ENCODE measurements around the gene MYOCOS.

- TF ChIP-seq CTBP1 (IDR thresholded peaks at IDR 0.05; ENCODE audit: borderline replicate concordance), result no peak
- TF ChIP-seq PKNOX1 (IDR thresholded peaks at IDR 0.05), result no peak
- no peak for TF ChIP-seq FOXM1 (IDR thresholded peaks at IDR 0.05; ENCODE audit: borderline replicate concordance)
- no peak for TF ChIP-seq ZNF384 (IDR thresholded peaks at IDR 0.05)
- TF ChIP-seq ARNT (IDR thresholded peaks at IDR 0.05), result no peak
Measured at GRCh38 chr1:171664976-171665375, 42.9 kb downstream of the MYOCOS start.

Data from HEK293T (cell line).